HUES64 (cell line): Measurements from ENCODE around the gene AFF3.

Experiments
- H3K27ac ChIP-seq: 2 replicates; pipeline ENCODE4 v1.7.0; 2013; ENCODE audit warnings: low read depth, low read length, inconsistent platforms
- H3K27me3 ChIP-seq: 2 replicates; pipeline ENCODE4 v1.6.1; 2013; ENCODE audit warnings: mild to moderate bottlenecking, low read length; ENCODE audit not compliant: insufficient read depth
- H3K36me3 ChIP-seq: 2 replicates; pipeline ENCODE4 v1.6.1; 2013; ENCODE audit warnings: mild to moderate bottlenecking, low read length; ENCODE audit not compliant: insufficient read depth
- H3K4me1 ChIP-seq: 2 replicates; pipeline ENCODE4 v1.6.1; 2013; ENCODE audit warnings: mild to moderate bottlenecking, low read length, moderate library complexity; ENCODE audit not compliant: insufficient read depth
- H3K4me3 ChIP-seq: 2 replicates; pipeline ENCODE4 v1.5.1; 2013; ENCODE audit warnings: mild to moderate bottlenecking, low read length, moderate library complexity
- H3K9ac ChIP-seq: 2 replicates; pipeline ENCODE4 v1.6.1; 2013; ENCODE audit warnings: mild to moderate bottlenecking, low read depth, low read length
- H3K9me3 ChIP-seq: 2 replicates; pipeline ENCODE4 v1.6.1; 2013; ENCODE audit warnings: low read depth, low read length; ENCODE audit not compliant: insufficient read depth
- WGBS: fragments of 150-250, 120-280 bp; methylation state at CpG from one replicate; pipeline ENCODE4 v1.1.7; 2013; ENCODE audit warnings: missing lambda C conversion rate; 5-methylcytosine and 5-hydroxymethylcytosine counted together

AFF3 gene

DNA sequence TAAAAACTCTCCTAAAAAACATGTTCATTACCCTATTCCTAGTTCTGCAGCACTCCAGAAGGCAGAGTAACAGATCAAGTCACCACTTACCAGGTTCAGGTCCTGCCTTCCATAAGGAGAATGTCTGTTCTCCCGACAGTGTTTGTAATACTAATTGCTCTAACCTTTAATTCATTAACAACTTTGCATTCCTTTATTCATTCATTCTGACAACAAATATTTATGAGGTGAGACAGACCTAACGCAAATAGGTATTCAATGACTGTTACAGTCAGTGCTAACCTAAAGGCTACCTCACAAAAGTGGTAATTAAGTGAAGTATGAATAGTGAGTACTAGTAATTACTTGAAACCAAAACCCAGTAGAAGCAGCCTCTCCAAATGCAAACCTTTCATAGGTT is 224.0 kb downstream of the AFF3 start:
- H3K9ac ChIP-seq: no peak overlapping the region
- H3K27ac ChIP-seq: no peak overlapping the region
- no peaks in the 10 kb centered on the region for H3K27me3 ChIP-seq
- H3K4me1 ChIP-seq: peaks cover 5% of the 10 kb centered on the region; the same call in 1 of the 2 replicates
- H3K9me3 ChIP-seq: peaks cover 10% of the 10 kb centered on the region; the same call in 1 of the 2 replicates
- no peaks in the 10 kb centered on the region for H3K36me3 ChIP-seq
- WGBS: 46% methylated on average over 2 of the region's 2 CpGs
- H3K4me3 ChIP-seq: no peak overlapping the region

DNA sequence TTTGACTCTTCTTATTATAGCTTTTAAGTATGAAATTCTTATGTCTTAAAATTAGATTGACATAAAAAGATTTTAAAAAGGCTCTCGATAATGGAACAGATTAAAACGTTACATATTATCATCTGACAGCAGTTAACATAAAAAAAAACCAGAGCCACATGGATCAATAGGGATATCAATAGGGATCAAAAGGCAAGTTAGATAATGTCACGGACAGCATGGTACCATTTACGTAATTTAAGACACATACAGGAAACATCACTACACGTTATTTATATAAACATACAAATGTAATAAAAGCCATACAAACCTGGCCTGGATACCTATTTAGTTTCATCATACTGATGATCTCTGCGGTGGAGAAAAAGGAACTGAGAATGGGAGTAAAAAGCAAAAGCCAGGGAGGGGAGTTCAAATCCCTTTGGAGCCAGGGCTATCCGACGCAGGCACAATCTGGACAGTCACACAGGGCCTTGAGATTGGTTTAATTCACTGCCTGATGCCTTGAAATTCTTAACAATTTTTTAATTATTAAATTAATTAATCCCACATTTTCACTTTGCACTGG is 227.2 kb downstream of the AFF3 start:
- Histone ChIP-seq H3K9me3 (no peaks in the 10 kb centered on the region), H3K36me3 (no peaks in the 10 kb centered on the region), H3K9ac (no peak overlapping the region), H3K27me3 (no peaks in the 10 kb centered on the region), H3K4me1 (peaks cover 11% of the 10 kb centered on the region), H3K4me3 (no peak overlapping the region), H3K27ac (no peak overlapping the region)
- WGBS: 91% methylated on average over 6 of the region's 8 CpGs

DNA sequence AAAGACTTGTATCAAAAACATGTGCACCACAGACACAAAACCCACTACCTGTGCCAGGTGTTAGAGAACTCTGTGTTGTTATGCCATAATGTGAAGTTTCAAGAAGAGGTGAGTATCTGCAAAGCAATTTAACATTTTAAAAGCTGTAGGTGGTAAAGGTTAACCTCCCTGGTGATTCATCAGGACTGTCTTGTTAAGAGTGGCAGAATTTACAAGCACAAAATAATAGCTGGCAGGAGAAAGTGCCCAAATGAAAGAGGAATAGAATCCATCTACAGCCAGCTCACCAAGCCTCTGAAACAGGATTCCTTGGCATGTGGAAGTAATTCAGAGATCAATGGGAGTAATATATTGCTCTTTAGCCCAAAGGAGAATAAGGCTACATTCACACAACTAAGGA is 230.7 kb downstream of the AFF3 start:
- Histone ChIP-seq H3K27me3 (no peaks in the 10 kb centered on the region), H3K27ac (no peak overlapping the region), H3K4me3 (no peak overlapping the region), H3K4me1 (peaks cover 6% of the 10 kb centered on the region; the same call in 1 of the 2 replicates), H3K36me3 (no peaks in the 10 kb centered on the region), H3K9ac (no peak overlapping the region), H3K9me3 (no peaks in the 10 kb centered on the region)

DNA sequence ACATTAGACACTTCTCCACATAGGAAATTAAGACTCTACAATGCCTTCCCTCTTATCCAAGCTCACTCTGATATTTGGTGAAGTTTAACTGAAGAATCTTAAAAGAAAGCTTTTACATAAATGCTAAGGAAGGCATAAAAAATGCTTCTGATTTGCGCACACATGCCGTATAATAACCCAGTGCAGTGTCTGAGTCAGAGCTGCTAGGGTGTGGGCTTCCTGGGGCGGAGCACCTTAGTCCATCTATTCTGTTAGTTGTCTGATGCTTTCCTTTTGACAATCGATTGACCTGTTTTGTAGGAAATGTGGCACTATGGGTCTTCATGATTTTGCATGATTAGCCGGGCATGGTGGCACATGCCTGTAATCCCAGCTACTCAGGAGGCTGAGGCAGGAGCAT is 231.5 kb downstream of the AFF3 start:
- Histone ChIP-seq H3K4me1 (peaks cover 6% of the 10 kb centered on the region; the same call in 1 of the 2 replicates), H3K27ac (no peak overlapping the region), H3K36me3 (no peaks in the 10 kb centered on the region), H3K4me3 (no peak overlapping the region), H3K9ac (no peak overlapping the region), H3K9me3 (no peaks in the 10 kb centered on the region), H3K27me3 (no peaks in the 10 kb centered on the region)
- WGBS: 93% methylated on average over 5 of the region's 5 CpGs

DNA sequence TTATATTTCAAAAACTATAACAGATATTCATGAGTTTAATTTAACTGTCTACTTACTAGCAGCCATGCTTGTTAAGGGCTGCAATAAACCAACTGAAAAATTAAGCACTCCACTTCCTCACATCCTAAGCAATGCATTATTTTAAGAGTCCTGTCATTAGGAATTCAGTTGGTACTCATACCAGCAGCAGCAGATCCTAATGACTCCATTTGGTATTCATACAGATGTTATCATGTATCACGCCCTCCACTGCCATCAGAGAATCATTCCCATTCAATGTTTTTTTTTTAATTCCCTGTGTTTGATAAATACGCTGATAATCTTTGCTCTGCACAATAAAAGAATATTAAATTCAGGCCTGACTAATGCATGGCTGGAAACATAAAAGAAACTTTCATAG is 236.8 kb downstream of the AFF3 start:
- Histone ChIP-seq H3K36me3 (no peaks in the 10 kb centered on the region), H3K27ac (no peak overlapping the region), H3K4me3 (no peak overlapping the region), H3K27me3 (no peaks in the 10 kb centered on the region), H3K4me1 (no peaks in the 10 kb centered on the region), H3K9ac (no peak overlapping the region), H3K9me3 (no peaks in the 10 kb centered on the region)
- 93% methylated on average over 2 of the region's 2 CpGs for WGBS

DNA sequence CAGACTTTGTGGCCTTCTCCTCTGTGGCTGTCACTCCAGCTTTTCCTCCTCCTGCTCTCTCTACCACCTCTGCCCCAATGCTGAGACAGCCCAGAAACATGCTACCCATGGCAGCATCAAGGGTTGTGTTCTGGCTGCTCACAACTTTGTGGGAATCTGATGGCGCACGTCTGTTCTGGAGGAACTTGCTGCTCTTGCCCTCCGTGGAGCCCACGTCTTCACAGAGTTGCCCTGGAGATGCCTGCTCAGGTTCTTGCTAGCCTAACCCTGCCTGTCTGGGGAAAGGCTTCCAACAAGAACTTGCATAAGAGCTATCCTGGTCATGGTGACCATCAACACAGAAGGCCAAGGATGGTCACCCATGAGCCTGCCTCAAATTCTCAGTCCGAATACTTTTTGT is 237.4 kb downstream of the AFF3 start:
- no peaks in the 10 kb centered on the region for H3K9me3 ChIP-seq
- H3K9ac ChIP-seq: no peak overlapping the region
- no peaks in the 10 kb centered on the region for H3K4me1 ChIP-seq
- no peaks in the 10 kb centered on the region for H3K27me3 ChIP-seq
- H3K27ac ChIP-seq: no peak overlapping the region
- WGBS: 95% methylated on average over 5 of the region's 5 CpGs
- no peaks in the 10 kb centered on the region for H3K36me3 ChIP-seq
- H3K4me3 ChIP-seq: no peak overlapping the region

- Histone ChIP-seq H3K36me3 (no peaks in the 10 kb centered on the region), H3K9me3 (no peaks in the 10 kb centered on the region), H3K4me1 (no peaks in the 10 kb centered on the region), H3K4me3 (no peak overlapping the region), H3K9ac (no peak overlapping the region), H3K27ac (no peak overlapping the region), H3K27me3 (no peaks in the 10 kb centered on the region)
- WGBS: 88% methylated on average over 5 of the region's 5 CpGs
Measured at GRCh38 chr2:99903981-99904380, 238.4 kb downstream of the AFF3 start.

DNA sequence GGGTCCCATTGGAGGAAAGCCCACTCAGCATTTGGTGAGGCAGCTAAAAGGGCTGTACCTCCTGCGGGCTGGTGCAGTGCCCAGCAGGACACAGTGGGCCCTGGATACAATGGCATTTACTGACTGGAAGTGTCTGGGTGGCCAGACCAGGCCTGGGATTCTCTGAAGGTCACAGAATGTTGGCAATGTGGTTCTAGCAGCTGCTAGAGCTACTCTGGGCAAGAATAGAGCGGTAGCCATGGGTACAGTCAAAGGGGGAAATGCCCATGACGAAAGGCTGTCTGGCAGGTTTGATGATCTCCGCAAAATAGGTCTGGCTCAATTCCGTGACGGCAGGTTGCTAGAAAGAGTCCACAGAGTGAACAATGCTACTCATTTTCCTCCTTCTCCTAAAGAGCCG is 241.8 kb downstream of the AFF3 start:
- Histone ChIP-seq H3K4me1 (no peaks in the 10 kb centered on the region), H3K27me3 (no peaks in the 10 kb centered on the region), H3K9ac (no peak overlapping the region), H3K27ac (no peak overlapping the region), H3K9me3 (no peaks in the 10 kb centered on the region), H3K36me3 (no peaks in the 10 kb centered on the region), H3K4me3 (no peak overlapping the region)
- WGBS: 95% methylated on average over 7 of the region's 7 CpGs

DNA sequence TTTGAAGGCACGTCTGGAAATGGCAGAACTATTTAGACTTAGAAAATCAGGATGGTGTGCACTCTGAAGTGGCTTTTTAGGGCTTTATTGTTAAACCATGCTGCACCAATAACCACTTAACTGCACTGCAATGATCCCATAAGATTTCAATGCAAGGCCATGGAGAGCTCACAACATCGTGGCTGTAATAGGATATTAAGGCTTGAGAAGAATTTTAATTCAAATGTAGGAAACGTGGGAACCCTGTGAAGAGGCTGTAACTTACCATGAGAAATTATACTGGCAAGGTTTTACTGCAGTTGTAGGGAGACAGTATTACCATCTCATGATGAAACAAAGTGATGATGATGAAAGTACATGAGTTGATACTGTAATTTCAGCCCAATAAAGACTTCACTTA is 242.5 kb downstream of the AFF3 start:
- Histone ChIP-seq H3K4me1 (no peaks in the 10 kb centered on the region), H3K4me3 (no peak overlapping the region), H3K36me3 (no peaks in the 10 kb centered on the region), H3K9ac (no peak overlapping the region), H3K27ac (no peak overlapping the region), H3K27me3 (no peaks in the 10 kb centered on the region), H3K9me3 (no peaks in the 10 kb centered on the region)
- WGBS: 88% methylated on average over 3 of the region's 3 CpGs

- 97% methylated on average over 4 of the region's 5 CpGs for WGBS
- Histone ChIP-seq H3K4me3 (no peak overlapping the region), H3K36me3 (no peaks in the 10 kb centered on the region), H3K27ac (no peak overlapping the region), H3K9ac (no peak overlapping the region), H3K9me3 (no peaks in the 10 kb centered on the region), H3K4me1 (no peaks in the 10 kb centered on the region), H3K27me3 (no peaks in the 10 kb centered on the region)
Measured at GRCh38 chr2:99899058-99899855, 243.1 kb downstream of the AFF3 start.

DNA sequence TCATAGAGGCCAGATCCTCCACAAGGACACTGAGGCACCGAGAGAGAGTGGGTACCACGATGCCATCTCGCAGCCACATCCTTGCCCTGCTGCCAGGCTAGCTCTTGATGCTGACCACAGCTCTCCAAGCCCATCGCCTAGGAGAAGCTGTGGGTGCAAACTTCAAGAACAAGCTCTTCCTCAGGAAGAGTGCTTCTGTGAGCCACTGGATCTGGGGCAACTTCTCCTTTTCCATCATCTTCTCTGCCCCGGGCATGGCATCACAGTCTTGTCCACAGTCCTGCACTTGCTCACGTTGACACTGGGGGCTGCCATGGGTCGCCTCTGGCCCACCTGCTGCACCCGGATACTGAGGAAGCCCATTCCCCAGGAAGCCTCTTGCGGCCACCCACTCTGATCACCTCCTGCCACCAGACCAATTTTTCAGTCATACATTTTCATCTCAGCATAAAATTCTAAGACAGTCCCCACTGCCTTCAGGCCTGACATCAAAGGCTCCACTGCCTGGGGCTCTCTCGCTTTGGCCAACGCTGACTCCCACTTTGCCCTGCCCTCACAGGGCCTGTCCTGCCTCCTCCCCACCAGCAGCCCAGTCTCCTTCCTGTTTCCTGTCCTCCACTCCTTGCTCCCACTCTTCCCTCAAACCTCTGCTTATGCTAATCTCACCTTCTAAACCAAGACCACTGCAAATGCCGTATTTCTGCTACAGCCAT is 243.9 kb downstream of the AFF3 start:
- Histone ChIP-seq H3K27ac (no peak overlapping the region), H3K4me1 (no peaks in the 10 kb centered on the region), H3K27me3 (no peaks in the 10 kb centered on the region), H3K9ac (no peak overlapping the region), H3K9me3 (no peaks in the 10 kb centered on the region), H3K36me3 (no peaks in the 10 kb centered on the region), H3K4me3 (no peak overlapping the region)
- 95% methylated on average over 12 of the region's 12 CpGs for WGBS
